ENCODE results near the gene FIZ1. TPM values are rescaled to one million over a fixed set of nuclear protein-coding genes. Genes with fewer than 3 reads are reported as not detected.
A peak's percentile ranks its signal among the peaks of the same experiment; 100 is the strongest.

FIZ1 gene
- total RNA-seq, 1 experiment from 2014 or later = 21.5 TPM

DNA sequence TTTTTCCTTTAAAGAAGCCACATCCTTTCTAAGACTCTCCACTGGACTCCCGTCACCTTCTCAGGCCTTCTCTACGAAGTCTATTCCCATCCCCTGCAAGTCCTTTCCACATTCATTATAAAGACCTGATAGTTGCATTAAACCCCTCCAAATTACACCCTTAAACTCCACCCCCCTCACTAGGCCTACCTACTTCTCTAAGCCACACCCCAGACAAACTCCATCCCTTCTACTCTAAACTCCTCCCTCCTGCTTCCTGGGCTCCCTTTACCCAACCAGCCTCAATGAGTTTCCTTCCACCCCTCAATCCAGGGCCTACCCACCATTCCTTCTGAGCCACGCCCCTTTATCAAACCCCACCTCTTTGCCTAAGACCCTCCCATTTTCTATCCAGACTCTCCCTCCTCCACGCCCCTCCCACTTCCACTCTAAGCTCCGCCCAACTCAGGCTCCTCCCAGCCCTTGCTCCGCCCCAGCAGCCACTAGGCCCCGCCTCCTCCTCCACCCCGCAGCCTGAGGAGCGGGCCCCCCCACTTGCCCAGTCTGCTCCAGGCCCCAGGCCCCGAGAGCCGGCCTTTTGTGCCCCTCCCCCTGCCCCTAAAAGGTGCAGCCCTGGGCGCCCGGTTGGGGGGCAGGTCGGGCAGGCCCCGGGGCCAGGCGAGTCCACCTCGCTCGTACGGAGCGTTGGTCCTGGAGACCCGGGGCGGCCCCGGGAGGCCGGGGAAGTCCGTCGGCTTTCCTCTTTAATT, 424 bp downstream of the FIZ1 start:
- TF ChIP-seq, protein P1, sequence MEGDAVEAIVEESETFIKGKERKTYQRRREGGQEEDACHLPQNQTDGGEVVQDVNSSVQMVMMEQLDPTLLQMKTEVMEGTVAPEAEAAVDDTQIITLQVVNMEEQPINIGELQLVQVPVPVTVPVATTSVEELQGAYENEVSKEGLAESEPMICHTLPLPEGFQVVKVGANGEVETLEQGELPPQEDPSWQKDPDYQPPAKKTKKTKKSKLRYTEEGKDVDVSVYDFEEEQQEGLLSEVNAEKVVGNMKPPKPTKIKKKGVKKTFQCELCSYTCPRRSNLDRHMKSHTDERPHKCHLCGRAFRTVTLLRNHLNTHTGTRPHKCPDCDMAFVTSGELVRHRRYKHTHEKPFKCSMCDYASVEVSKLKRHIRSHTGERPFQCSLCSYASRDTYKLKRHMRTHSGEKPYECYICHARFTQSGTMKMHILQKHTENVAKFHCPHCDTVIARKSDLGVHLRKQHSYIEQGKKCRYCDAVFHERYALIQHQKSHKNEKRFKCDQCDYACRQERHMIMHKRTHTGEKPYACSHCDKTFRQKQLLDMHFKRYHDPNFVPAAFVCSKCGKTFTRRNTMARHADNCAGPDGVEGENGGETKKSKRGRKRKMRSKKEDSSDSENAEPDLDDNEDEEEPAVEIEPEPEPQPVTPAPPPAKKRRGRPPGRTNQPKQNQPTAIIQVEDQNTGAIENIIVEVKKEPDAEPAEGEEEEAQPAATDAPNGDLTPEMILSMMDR (conservative IDR thresholded peaks at IDR 0.05) = no peak
- peak overlapping the region; percentile 95 to 96 for H3K4me3 Mint-ChIP-seq
- H2AK5ac ChIP-seq (ENCODE audit: insufficient read length, low read length) = no peak overlapping the region
- H4K20me1 ChIP-seq (ENCODE audit: control insufficient read depth, insufficient read depth, insufficient read length) = no peaks in the 10 kb centered on the region
- no peak overlapping the region for H3K23ac ChIP-seq (ENCODE audit: insufficient read length, low read depth, low read length)
- no peaks in the 10 kb centered on the region for H3K79me1 ChIP-seq (ENCODE audit: insufficient read depth, low read depth, low read length, poor library complexity, severe bottlenecking)
- no peak overlapping the region for H2BK15ac ChIP-seq (ENCODE audit: low read depth, low read length)
- no peaks in the 10 kb centered on the region for H3K9me3 ChIP-seq (ENCODE audit: control insufficient read depth, low read depth, low read length)
- H3K56ac ChIP-seq (ENCODE audit: insufficient read length, low read depth, low read length) = no peak overlapping the region
- no peak overlapping the region for H3K4ac ChIP-seq (ENCODE audit: low read depth, low read length)
- H3T11ph ChIP-seq (ENCODE audit: low read length) = no peak overlapping the region
- no peak overlapping the region for H4K5ac ChIP-seq (ENCODE audit: insufficient read length, low read depth, low read length)
- H4K8ac ChIP-seq (replicated peaks; ENCODE audit: insufficient read length, low read depth, low read length) = no peak overlapping the region
- no peak overlapping the region for H3K9ac ChIP-seq (ENCODE audit: extremely low read depth, insufficient read length, low read length)
- no peak overlapping the region for H4K91ac ChIP-seq (ENCODE audit: insufficient read length, low read depth, low read length)
- DNase-seq = peak; percentile 98
- H3K36me3 Mint-ChIP-seq (ENCODE audit: insufficient read depth in 1 of 3, low read depth in 3 of 3) = peaks cover 25 to 32% (median 29%) of the 10 kb centered on the region in 3 experiments; a peak in 6 of 7 replicates
- H3K27me3 Mint-ChIP-seq (ENCODE audit: low read depth) = no peaks in the 10 kb centered on the region
- H3K4me1 Mint-ChIP-seq = peaks cover 25 to 35% of the 10 kb centered on the region in 2 experiments
- no peak overlapping the region for H2AFZ ChIP-seq (ENCODE audit: low read length)
- no peaks in the 10 kb centered on the region for H3K27me3 ChIP-seq (ENCODE audit: insufficient read depth, low read length)
- H3K27ac ChIP-seq (ENCODE audit: insufficient read length, low read depth, low read length) = no peak overlapping the region
- no peak overlapping the region for H2BK20ac ChIP-seq (ENCODE audit: low read depth, low read length, poor library complexity, severe bottlenecking)
- H3K79me2 ChIP-seq (ENCODE audit: insufficient read depth, low read length) = no peaks in the 10 kb centered on the region
- no peak overlapping the region for H2BK12ac ChIP-seq (ENCODE audit: insufficient read length, low read depth, low read length)
- H3K14ac ChIP-seq (ENCODE audit: insufficient read depth, low read length) = no peak overlapping the region
- no peaks in the 10 kb centered on the region for H3K23me2 ChIP-seq (ENCODE audit: insufficient read length, low read depth, low read length, poor library complexity, severe bottlenecking)
- peak overlapping the region; percentile 100; a peak in 6 of 7 replicates for H3K27ac Mint-ChIP-seq
- peaks cover 2 to 4% of the 10 kb centered on the region in 2 experiments; a peak in 2 of 5 replicates for H3K9me3 Mint-ChIP-seq
- no CpG with 5 or more reads among the region's 26 CpGs for WGBS (ENCODE audit: extremely low coverage, insufficient read length, low lambda C conversion rate)
- peaks cover 2% of the 10 kb centered on the region; the same call in 1 of the 2 replicates for H3K4me1 ChIP-seq (ENCODE audit: insufficient read depth, low read length)
- H3K18ac ChIP-seq (ENCODE audit: insufficient read length, low read depth, low read length) = peak overlapping the region; percentile 74
- H3K4me2 ChIP-seq (ENCODE audit: insufficient read depth, insufficient read length, low read length) = peak overlapping the region; percentile 51
- no peak overlapping the region for H2BK120ac ChIP-seq (ENCODE audit: low read depth, low read length, poor library complexity, severe bottlenecking)
- H2BK5ac ChIP-seq (ENCODE audit: insufficient read length, low read length) = no peak overlapping the region
